Stimulated activated CD4-positive, alpha-beta T cell treated with anti-CD3 and anti-CD28 coated beads, TNF-alpha, amount 100 ng/mL, for 48 hours (primary cell): Measurements from ENCODE around the gene FARS2.
"Not testable (repeated sequence)": the region's sequence is repeated elsewhere in the genome, so short reads cannot be mapped to it uniquely, and the experiment has no call there.

Source experiments
- DNase-seq, 3 donors: peaks; one replicate each; pipeline ENCODE4 v3.0.0-alpha.2; 2020; ENCODE audit warnings: low read depth in 3 of 3

Gene FARS2

DNA sequence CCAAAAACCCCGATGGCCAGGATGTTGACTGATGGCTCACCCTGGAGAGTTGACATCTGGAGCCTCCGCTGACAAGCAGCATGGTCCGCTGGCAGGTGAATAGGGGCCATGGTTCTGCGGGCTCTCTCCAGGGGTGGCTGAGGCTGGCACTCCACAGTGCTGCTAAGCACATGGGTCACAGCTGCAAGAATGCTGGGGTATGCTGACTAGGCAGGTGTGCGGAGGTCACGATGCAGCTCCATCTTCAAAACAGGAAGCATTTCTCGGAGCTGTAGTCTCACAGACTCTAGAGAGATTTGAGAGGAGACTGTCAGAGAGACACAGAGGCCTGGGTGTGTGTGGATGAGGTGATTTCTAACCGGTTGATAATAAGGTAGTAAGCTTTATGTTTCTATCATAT lies 403.9 kb downstream of the FARS2 start:
- no peak for DNase-seq

- DNase-seq = no peak
Measured at GRCh38 chr6:5665667-5666066, 404.4 kb downstream of the FARS2 start.

DNA sequence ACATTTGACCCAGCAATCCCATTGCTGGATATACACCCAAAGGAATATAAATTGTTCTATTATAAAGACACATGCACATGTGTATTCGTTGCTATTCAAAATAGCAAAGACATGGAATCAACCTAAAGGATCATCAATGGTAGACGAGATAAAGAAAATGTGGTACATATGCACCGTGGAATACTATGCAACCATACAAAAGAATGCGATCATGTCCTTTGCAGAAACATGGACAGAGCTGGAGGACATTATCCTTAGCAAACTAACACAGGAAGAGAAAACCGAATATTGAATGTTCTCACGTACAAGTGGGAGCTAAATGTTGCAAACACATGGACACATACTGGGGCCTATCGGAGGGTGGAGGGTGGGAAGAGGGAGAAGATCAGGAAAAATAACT lies 405.4 kb downstream of the FARS2 start:
- no peak for DNase-seq

DNA sequence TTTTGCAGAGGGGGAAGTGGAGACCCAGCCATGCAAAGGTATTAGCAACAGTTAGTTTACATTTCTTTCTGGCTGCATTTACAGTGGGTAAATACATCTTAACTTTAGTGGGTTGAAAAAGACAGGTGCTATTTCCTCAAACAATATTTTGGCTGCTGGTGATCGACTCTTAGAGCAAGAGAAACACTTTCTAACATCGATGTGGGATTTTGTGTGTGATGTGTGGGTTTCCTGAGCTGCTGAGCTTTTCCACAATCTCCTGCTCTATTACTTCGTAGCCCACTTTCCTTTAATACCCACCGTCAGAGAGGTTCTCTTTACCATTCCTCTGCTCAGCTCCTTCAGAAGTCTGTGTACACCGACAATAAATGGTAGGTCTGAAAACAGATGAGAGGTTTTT lies 406.4 kb downstream of the FARS2 start:
- no peak for DNase-seq

- DNase-seq = no peak
Measured at GRCh38 chr6:5670381-5670780, 409.1 kb downstream of the FARS2 start.

DNA sequence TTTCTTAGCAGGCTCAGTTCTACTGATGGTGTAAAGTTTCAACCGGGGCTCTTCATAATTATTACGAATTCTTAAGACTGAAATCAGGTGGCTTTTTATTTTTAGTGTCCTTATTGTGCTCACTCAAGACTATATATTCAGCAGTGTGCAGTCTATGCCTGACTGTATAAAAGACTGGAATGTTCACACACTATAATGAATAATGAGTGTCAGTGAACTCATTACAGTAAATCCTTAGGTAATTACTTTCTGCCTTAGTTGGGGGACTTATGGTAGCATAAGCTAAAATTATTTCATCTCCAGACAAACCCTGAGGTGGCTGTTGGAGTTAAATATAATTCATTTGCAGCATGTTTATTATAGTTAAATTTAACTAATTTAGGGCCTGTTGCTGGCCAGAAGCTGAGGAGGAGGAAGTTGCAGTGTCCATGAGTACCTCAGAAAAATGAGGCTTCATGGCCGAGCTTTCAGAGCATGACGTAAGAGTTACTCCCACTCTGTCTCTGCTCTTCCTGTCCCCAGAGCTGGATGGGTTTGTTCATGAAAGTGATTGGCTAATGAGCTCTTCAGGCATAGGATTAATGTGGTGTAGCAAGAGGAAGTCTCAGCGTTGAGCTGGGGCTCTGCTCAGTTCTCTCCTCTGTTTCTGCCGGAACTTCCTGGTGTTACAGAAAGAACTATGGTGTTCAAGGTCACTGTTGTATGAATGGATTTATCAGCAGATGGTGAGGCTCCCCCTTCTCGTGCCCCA lies 409.7 kb downstream of the FARS2 start:
- DNase-seq = peak in 1 of 3 donors; percentile 4

DNA sequence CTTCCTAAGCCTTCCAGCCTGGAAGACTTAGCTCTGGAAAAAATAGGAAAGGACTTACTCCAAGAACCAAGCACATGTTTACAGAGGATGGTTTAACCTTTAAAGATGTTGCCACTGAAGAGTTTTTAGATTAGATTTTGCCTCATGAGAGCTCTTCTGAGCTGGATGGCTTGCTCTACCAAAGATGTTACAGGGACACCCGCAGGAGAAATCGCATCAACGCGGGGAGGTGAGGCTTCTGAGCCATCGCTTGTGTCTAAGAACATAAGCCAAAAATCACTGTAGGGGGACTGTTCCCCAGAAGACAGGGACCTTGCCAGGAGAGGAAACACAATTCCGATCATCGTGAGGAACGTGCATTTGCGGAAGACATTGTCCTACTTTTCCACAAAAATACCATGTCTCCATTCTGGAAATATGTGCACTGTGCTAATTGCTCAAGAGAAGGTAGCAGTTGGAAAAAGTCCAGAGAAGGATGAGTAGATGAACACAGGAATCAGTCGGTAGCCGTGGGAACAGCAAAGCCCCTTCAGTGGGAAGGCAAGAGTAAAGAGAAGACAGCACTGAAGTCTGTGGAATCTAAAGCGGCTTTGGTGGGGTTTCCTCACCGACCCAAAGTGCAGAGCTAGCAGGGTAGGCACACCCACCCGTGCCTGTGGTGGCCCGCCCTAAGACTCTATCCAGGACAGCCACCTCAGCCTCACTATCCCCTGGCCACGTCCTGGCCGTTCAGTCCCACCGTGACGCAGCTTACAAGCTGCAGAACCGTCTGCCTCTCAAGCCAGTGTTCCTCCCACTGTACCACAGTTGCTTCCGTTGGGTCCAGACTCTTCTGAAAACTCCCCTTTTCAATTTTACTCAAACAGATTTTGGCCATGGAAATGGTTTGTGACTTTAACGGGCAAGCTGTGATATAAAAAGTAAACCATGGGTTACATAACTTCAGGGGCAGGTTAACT lies 410.6 kb downstream of the FARS2 start:
- no peak for DNase-seq

DNA sequence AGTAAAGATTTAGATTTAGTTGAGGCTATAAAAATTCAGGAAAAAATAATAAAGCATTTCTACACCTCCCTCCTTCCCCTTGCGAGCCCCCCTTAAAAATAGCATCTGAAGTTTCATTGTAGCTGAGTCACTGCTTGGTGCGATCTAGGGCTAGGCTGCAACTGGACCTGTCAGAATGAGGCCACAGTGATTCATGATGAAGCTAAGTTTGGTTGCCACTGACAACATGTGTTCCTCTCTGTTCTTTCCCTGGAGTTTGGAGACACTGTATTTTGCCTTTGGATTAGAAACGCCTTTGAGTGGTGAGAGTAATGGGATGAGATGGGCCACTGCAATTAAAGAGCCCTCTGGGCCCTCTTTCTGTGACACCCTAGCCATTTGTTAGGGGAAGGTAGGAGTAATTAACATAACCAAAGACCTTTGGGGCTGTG lies 411.3 kb downstream of the FARS2 start:
- DNase-seq = no peak

- no peak for DNase-seq
Measured at GRCh38 chr6:5673019-5673790, 411.9 kb downstream of the FARS2 start.

GRCh38 chr6:5674141-5674540 lies 412.8 kb downstream of the FARS2 start:
- no peak for DNase-seq

DNA sequence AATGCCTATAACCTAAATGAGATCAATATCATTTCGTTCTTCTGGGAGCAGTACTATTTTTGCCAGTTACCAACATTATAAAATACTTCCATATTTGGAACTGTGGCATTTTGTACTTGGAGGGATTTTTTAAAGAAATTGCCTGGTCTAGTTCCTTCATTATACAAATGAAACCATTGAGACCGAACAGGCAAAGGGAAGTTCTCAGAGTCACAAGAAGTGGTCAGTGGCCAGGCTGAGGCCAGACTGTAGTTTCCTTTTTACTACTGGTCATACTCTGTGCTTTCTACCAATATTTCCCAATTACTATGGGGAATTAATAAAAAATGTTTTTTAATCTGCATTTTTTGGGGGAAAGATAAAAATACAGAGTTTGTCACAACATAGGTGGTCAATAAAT lies 413.4 kb downstream of the FARS2 start:
- no peak for DNase-seq

- no peak for DNase-seq
Measured at GRCh38 chr6:5676701-5677100, 415.4 kb downstream of the FARS2 start.

- DNase-seq = no peak
Measured at GRCh38 chr6:5677219-5678000, 416.1 kb downstream of the FARS2 start.

GRCh38 chr6:5679270-5679669 lies 418.0 kb downstream of the FARS2 start:
- no peak for DNase-seq

DNA sequence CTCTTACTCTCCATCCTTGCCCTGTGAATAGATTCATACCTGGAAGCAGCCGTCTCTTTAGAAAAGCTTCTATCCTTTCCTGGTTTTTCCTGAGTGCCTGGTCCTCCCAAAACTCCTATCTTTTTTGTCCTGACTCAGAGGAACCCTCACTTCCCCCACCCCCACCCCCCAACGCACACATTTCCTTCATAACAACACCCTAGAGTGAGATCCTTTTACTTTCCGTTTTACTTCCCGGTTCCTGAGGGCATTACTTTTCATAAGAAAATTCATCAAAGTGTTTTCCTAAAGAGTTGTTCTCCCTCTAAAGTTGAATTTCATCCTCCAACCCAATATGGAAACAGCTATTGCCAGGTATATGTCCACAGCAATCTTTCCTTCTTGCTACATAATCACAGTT lies 418.4 kb downstream of the FARS2 start:
- no peak for DNase-seq

DNA sequence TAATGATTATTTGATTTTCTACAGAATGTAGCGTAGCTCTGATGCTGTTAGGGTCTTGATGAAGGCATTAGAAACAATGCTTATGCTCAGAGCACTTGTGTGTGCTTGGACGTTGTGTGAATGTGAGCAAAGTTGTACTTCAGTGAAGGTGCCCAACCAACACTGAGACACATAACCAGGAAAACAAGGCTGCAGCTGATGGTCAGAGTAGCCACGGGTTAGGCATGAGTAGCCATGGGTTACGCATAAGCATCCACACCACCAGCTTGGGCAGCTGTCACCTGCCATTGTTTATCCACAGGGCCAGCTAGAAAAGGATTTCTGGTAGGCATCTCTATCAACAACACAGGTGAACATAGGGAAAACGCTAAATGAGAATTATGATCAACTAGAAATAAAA lies 418.8 kb downstream of the FARS2 start:
- no peak for DNase-seq

DNA sequence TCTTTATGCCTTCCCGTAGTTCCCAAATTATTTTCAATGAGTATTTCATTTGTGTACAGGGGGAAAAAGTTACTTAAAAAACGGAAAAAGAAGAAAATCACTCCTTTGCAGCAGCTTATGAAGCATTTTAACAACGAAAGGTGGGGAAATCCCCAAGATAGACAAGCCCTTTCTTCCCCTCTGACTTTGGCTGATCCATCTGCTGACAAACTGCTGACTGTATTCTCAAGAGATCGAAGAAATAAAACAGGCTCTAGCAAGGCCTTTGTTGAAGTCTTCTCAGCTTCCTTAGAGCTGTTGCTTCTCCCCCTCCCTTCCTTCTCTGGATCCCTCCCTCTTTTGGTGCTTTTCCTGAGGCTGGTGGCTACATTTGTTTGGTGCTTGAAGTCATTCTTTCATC lies 420.2 kb downstream of the FARS2 start:
- DNase-seq = no peak

- no peak for DNase-seq
Measured at GRCh38 chr6:5682530-5682929, 421.2 kb downstream of the FARS2 start.

DNA sequence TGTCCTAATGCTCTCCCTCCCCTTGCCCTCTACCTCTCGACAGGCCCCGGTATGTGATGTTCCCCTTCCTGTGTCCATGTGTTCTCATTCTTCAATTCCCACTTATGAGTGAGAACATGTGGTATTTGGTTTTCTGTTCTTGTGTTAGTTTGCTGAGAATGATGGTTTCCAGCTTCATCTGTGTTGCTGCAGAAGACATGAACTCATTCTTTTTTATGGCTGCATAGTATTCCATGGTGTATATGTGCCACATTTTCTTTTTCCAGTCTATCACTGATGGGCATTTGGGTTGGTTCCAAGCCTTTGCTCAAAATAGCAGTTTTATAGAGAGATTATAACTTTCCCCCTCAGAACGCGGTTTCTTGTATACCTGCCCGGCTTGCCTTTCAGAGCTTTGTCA lies 422.4 kb downstream of the FARS2 start:
- DNase-seq = not testable (repeated sequence)

DNA sequence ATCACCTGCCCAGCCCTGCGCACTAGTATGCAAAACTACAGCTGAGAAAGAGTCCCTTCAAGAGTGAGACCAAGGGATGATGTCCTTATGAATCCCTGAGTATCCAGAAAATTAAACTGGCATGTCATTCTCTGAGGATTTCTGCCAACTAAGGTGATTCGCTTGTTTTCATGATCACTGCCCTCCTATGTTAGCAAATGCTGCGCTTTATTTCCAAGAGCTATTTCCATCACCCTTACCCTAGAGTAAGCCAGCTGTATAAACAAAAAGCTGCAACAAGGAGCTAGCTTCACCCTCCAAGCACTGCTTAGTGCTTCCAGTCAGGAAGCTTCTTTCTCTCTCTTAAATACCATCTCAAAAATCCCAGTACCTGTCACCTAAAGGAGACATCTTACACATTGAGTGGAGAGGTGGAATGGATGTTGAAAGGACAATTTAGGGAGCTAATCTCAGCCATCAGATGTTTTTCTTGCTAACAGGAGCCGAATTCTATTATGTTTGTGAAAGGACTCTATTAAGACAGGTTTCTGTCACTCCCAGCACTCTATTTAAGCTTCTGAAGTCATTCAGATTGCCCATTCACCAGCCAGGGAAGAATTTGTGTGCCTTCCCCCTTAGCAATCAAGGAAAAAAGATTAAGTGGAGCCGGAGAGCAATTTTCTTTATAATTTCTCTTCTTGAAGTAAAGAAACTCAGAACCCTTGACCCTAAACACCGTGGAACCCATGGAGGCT lies 423.2 kb downstream of the FARS2 start:
- DNase-seq = no peak
